C4-2B (cell line): ENCODE results near the gene WNT2B.

Source experiments
- CTCF ChIP-seq: fragments of 450-650 bp; conservative IDR thresholded peaks from 2 replicates; pipeline ENCODE4 v1.5.1; 2017; ENCODE audit warnings: mild to moderate bottlenecking
- ZFX ChIP-seq: fragments of 450-650 bp; IDR thresholded peaks from 2 replicates; pipeline ENCODE4 v1.6.1; 2017

- TF ChIP-seq CTCF: no peak
- no peak for TF ChIP-seq ZFX
Measured at GRCh38 chr1:112511897-112512296, 3.1 kb downstream of the WNT2B start.
